Measurements from ENCODE around the gene HS6ST3. TPM values are rescaled to one million over a fixed set of nuclear protein-coding genes. Genes with fewer than 3 reads are reported as not detected.

Gene HS6ST3
- total and polyA plus RNA-seq, 2 of the 13 experiments (the other 11 are each of a cell fraction or from before 2014, with no cell fraction given) = not detected

GRCh38 chr13:96053003-96053703, 36.8 kb upstream of the HS6ST3 start, which contains the start of gene UGGT2 (continued):
- TF ChIP-seq ZNF766 (CRISPR knock-in tag; IDR thresholded peaks at IDR 0.05; ENCODE audit: borderline replicate concordance) (peak; percentile 26; the same call in 1 of the 2 replicates), SOX6 (IDR thresholded peaks at IDR 0.05) (no peak), SOX6 (CRISPR knock-in tag; IDR thresholded peaks at IDR 0.05) (peak; percentile 52), MTA3 (CRISPR knock-in tag; IDR thresholded peaks at IDR 0.05) (no peak), DR1 (CRISPR knock-in tag; IDR thresholded peaks at IDR 0.05) (peak; percentile 85), ZNF761 (CRISPR knock-in tag; conservative IDR thresholded peaks at IDR 0.05) (peak; percentile 69; the same call in 1 of the 2 replicates), HMGXB3 (CRISPR knock-in tag; IDR thresholded peaks at IDR 0.05; ENCODE audit: borderline replicate concordance) (peak; percentile 54; the same call in 1 of the 2 replicates), RFXANK (CRISPR knock-in tag; IDR thresholded peaks at IDR 0.05) (0 out of 2 replicates have a peak, but pooled peaks have one; percentile 59), NCOA1 (CRISPR knock-in tag; IDR thresholded peaks at IDR 0.05) (peak; percentile 57; the same call in 1 of the 2 replicates), PCBP2 (optimal IDR thresholded peaks at IDR 0.05; ENCODE audit: low read depth, low read length, poor library complexity, severe bottlenecking) (no peak), ZNF816 (CRISPR knock-in tag; IDR thresholded peaks at IDR 0.05; ENCODE audit: borderline replicate concordance) (no peak), SAP130 (CRISPR knock-in tag; IDR thresholded peaks at IDR 0.05; ENCODE audit: low read depth) (peak; percentile 93), RCOR2 (CRISPR knock-in tag; IDR thresholded peaks at IDR 0.05) (no peak), SP1 (IDR thresholded peaks at IDR 0.05) (no peak), SP1 (CRISPR knock-in tag; IDR thresholded peaks at IDR 0.05) (peak; percentile 39)
- TF ChIP-seq, protein P1, sequence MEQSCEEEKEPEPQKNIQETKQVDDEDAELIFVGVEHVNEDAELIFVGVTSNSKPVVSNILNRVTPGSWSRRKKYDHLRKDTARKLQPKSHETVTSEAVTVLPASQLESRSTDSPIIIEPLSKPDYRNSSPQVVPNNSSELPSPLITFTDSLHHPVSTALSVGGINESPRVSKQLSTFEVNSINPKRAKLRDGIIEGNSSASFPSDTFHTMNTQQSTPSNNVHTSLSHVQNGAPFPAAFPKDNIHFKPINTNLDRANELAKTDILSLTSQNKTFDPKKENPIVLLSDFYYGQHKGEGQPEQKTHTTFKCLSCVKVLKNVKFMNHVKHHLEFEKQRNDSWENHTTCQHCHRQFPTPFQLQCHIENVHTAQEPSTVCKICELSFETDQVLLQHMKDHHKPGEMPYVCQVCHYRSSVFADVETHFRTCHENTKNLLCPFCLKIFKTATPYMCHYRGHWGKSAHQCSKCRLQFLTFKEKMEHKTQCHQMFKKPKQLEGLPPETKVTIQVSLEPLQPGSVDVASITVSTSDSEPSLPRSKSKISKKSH (CRISPR knock-in tag; IDR thresholded peaks at IDR 0.05; ENCODE audit: borderline replicate concordance) = 0 out of 2 replicates have a peak, but pooled peaks have one; percentile 68
- TF ChIP-seq, protein P2, sequence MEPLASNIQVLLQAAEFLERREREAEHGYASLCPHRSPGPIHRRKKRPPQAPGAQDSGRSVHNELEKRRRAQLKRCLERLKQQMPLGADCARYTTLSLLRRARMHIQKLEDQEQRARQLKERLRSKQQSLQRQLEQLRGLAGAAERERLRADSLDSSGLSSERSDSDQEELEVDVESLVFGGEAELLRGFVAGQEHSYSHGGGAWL (CRISPR knock-in tag; IDR thresholded peaks at IDR 0.05) = peak; percentile 92
- TF ChIP-seq, protein P3, sequence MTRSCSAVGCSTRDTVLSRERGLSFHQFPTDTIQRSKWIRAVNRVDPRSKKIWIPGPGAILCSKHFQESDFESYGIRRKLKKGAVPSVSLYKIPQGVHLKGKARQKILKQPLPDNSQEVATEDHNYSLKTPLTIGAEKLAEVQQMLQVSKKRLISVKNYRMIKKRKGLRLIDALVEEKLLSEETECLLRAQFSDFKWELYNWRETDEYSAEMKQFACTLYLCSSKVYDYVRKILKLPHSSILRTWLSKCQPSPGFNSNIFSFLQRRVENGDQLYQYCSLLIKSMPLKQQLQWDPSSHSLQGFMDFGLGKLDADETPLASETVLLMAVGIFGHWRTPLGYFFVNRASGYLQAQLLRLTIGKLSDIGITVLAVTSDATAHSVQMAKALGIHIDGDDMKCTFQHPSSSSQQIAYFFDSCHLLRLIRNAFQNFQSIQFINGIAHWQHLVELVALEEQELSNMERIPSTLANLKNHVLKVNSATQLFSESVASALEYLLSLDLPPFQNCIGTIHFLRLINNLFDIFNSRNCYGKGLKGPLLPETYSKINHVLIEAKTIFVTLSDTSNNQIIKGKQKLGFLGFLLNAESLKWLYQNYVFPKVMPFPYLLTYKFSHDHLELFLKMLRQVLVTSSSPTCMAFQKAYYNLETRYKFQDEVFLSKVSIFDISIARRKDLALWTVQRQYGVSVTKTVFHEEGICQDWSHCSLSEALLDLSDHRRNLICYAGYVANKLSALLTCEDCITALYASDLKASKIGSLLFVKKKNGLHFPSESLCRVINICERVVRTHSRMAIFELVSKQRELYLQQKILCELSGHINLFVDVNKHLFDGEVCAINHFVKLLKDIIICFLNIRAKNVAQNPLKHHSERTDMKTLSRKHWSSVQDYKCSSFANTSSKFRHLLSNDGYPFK (CRISPR knock-in tag; IDR thresholded peaks at IDR 0.05; ENCODE audit: borderline replicate concordance) = peak; percentile 71; the same call in 1 of the 2 replicates
- TF ChIP-seq, protein P4, sequence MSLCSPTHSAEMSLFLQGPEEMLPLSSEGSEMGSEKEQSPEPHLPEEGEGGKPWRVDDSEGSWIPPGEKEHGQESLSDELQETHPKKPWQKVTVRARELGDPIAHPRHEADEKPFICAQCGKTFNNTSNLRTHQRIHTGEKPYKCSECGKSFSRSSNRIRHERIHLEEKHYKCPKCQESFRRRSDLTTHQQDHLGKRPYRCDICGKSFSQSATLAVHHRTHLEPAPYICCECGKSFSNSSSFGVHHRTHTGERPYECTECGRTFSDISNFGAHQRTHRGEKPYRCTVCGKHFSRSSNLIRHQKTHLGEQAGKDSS (CRISPR knock-in tag; IDR thresholded peaks at IDR 0.05; ENCODE audit: borderline replicate concordance, low read depth) = no peak
